ENCODE data around the gene ZBED4. TPM values are rescaled to one million over a fixed set of nuclear protein-coding genes. Genes with fewer than 3 reads are reported as not detected.
A peak's percentile ranks its signal among the peaks of the same experiment; 100 is the strongest.

Gene ZBED4
- total and polyA plus RNA-seq, 5 donors from 2014 or later: 6.1 to 17.1 (median 6.9) TPM

DNA sequence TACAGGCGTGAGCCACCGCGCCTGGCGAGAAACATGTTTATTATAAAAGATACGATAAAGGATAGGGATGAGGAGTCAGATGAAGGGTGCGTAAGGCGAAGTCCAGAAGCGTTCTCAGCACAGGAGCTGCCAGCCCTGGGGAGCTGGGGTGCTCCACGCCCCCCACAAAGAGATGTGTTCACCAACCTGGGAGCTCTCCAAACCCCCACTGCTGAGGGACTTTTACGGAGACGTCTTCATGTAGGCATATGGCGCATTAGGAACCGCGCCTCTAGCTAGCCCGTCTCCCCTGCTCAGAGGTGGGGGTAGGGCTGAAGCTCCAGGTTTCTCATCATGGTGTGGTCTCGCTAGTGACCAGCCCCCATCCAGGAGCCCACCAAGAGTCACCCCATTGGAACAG lies 8.4 kb upstream of the ZBED4 start:
- Histone ChIP-seq H3K9me3 (ENCODE audit: control insufficient read depth in 2 of 2, low read length in 2 of 2) (no peaks in the 10 kb centered on the region), H3K4me1 (ENCODE audit: control insufficient read depth, insufficient read depth, low read length, poor library complexity, severe bottlenecking) (peaks cover 24% of the 10 kb centered on the region), H3K36me3 (ENCODE audit: control insufficient read depth, insufficient read depth, low read length) (no peaks in the 10 kb centered on the region), H3K4me3 (ENCODE audit: low read depth, low read length) (no peak overlapping the region), H3K27ac (ENCODE audit: insufficient read depth, low read length, poor library complexity, severe bottlenecking) (no peak overlapping the region), H3K27me3 (ENCODE audit: control insufficient read depth, insufficient read depth, low read length) (no peaks in the 10 kb centered on the region)
- Mint-ChIP-seq H3K4me3 (peak overlapping the region in 1 of 4 donors; percentile 77), H3K4me1 (peaks cover 0 to 17% (median under 1%) of the 10 kb centered on the region in 4 donors), H3K27ac (no peak overlapping the region), H3K36me3 (no peaks in the 10 kb centered on the region), H3K9me3 (peaks cover 0 to 2% (median 0%) of the 10 kb centered on the region in 7 donors), H3K27me3 (peaks cover 40% of the 10 kb centered on the region)
- no peak for ATAC-seq (ENCODE audit: low read depth in 2 of 2)
- no peak for DNase-seq

DNA sequence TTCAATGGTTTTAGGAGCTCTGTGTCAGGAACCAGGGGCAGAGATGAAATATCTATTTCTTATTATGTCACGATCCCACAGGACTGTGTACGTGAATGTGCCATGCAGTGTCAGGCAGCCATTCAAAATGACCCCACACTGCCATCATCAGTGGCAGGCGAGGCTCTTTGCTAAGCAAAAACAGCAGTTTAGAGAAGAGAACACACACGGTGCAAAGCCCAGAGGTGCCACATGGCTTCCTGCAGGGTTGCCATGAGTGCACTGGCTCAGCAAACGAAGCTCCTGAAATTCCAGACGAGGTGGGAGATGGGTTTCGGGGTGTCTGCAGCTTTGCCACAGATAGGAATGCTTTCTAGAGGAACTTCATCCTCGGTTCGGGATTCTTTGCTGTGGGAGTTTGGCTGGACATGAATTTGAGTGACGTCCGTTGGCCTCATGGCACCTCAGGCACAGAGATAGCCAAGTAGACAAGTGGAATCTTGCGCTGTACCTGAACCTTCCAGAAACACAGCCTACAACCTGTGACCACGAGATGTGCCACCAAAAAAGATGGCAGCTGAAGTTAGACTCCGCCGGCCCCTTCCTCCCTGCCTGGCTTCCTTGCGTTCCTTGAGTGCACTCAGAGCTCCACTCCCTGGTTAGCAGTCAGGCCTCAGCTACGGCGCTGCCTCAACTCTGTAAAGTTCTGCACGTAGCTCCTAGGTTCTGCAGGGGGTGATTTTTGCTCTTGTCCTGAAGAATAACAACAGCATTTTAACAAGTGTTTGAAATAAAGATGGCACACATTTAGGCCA lies 7.8 kb upstream of the ZBED4 start:
- no peak overlapping the region for H3K4me3 ChIP-seq (ENCODE audit: low read depth, low read length)
- Mint-ChIP-seq H3K27ac (peak overlapping the region in 1 of 3 donors; percentile 43), H3K27me3 (peaks cover 43% of the 10 kb centered on the region), H3K4me3 (peak overlapping the region in 2 of 4 donors; percentile 21 to 77), H3K9me3 (peaks cover 0 to 2% (median 0%) of the 10 kb centered on the region in 7 donors), H3K36me3 (no peaks in the 10 kb centered on the region), H3K4me1 (peaks cover 0 to 19% (median 3%) of the 10 kb centered on the region in 4 donors)
- no peak for ATAC-seq (ENCODE audit: low read depth in 2 of 2)
- no peaks in the 10 kb centered on the region for H3K27me3 ChIP-seq (ENCODE audit: control insufficient read depth, insufficient read depth, low read length)
- no peak for DNase-seq
- H3K27ac ChIP-seq (ENCODE audit: insufficient read depth, low read length, poor library complexity, severe bottlenecking): no peak overlapping the region
- H3K4me1 ChIP-seq (ENCODE audit: control insufficient read depth, insufficient read depth, low read length, poor library complexity, severe bottlenecking): peaks cover 30% of the 10 kb centered on the region
- no peaks in the 10 kb centered on the region for H3K36me3 ChIP-seq (ENCODE audit: control insufficient read depth, insufficient read depth, low read length)
- H3K9me3 ChIP-seq (ENCODE audit: control insufficient read depth in 2 of 2, low read length in 2 of 2): no peaks in the 10 kb centered on the region

DNA sequence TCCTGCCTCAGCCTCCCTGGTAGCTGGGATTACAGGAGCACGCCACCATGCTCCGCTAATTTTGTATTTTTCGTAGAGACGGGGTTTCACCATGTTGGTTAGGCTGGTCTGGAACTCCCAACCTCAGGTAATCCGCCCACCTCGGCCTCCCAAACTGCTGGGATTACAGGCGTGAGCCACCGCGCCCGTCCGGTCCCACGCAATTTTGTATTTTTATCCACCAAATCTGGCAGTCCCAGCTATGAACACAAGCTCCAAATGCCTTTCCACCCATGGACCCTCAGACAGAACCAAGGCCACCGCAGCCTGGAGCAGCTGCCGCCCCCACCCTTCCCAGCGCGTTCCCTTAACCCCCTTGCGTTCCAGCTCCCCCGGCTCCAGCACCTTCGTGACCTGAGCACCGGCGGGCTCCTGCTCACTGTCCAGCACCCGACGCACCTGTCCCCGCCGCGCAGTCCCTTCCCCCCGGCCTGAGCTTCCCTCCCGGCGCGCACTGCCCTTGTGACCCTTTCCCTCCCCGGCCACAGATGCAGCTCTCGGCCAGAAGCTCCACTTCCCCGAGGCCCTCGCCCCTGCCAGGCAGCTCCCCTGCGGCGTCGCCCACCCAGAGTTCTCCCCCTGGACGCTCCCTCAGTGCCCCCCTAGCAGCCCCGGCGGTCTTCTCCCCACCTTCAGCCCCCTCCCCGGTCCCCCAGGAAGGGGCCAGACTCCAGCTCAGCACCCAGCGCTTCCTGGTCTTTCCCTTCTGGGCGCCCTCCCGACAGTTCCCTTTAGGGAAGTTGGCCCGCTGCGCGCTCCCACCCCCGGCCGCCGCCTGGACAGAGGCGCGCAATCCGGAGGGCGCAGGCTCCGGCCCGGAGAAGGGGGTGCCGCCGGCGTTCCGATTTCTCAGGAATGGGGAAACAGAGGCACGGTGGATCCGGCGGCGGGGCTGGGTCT lies 5.6 kb upstream of the ZBED4 start:
- H3K36me3 ChIP-seq (ENCODE audit: control insufficient read depth, insufficient read depth, low read length): no peaks in the 10 kb centered on the region
- DNase-seq (no peak), ATAC-seq (ENCODE audit: low read depth in 2 of 2) (no peak)
- Mint-ChIP-seq H3K27me3 (peaks cover 45% of the 10 kb centered on the region), H3K36me3 (peaks cover 3% of the 10 kb centered on the region), H3K9me3 (peaks cover 0 to 2% (median 0%) of the 10 kb centered on the region in 7 donors), H3K4me3 (peak overlapping the region in 3 of 4 donors; percentile 41 to 83 (median 63)), H3K27ac (no peak overlapping the region), H3K4me1 (peaks cover 3 to 36% (median 17%) of the 10 kb centered on the region in 4 donors)
- H3K27me3 ChIP-seq (ENCODE audit: control insufficient read depth, insufficient read depth, low read length): no peaks in the 10 kb centered on the region
- H3K4me1 ChIP-seq (ENCODE audit: control insufficient read depth, insufficient read depth, low read length, poor library complexity, severe bottlenecking): peaks cover 40% of the 10 kb centered on the region
- no peaks in the 10 kb centered on the region for H3K9me3 ChIP-seq (ENCODE audit: control insufficient read depth in 2 of 2, low read length in 2 of 2)
- H3K27ac ChIP-seq (ENCODE audit: insufficient read depth, low read length, poor library complexity, severe bottlenecking): no peak overlapping the region
- no peak overlapping the region for H3K4me3 ChIP-seq (ENCODE audit: low read depth, low read length)

DNA sequence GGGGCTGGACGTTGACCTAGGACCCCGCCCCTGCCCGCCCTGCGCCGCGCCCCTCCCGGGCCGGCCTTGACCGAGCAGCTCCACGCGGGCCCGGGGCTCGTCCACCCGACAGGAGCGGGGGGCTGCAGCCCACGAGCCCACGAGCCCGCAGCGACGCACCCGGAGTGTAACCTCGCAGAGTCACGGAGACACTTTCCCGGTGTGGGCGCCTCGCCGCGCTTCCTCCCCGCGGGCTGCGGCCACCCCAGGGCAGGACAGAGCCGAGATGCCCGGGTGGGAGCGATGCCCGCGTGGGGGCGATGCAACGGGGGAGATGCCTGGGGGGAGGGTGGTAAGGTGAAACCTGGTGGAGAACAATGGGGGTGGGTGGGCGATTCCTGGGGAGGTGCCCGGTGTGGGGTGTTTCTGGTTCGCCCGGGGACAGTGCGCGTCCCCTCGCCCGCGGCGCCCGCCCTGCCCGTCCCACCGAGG lies 4.9 kb upstream of the ZBED4 start:
- Histone ChIP-seq H3K4me3 (ENCODE audit: low read depth, low read length) (no peak overlapping the region), H3K27ac (ENCODE audit: insufficient read depth, low read length, poor library complexity, severe bottlenecking) (no peak overlapping the region)

DNA sequence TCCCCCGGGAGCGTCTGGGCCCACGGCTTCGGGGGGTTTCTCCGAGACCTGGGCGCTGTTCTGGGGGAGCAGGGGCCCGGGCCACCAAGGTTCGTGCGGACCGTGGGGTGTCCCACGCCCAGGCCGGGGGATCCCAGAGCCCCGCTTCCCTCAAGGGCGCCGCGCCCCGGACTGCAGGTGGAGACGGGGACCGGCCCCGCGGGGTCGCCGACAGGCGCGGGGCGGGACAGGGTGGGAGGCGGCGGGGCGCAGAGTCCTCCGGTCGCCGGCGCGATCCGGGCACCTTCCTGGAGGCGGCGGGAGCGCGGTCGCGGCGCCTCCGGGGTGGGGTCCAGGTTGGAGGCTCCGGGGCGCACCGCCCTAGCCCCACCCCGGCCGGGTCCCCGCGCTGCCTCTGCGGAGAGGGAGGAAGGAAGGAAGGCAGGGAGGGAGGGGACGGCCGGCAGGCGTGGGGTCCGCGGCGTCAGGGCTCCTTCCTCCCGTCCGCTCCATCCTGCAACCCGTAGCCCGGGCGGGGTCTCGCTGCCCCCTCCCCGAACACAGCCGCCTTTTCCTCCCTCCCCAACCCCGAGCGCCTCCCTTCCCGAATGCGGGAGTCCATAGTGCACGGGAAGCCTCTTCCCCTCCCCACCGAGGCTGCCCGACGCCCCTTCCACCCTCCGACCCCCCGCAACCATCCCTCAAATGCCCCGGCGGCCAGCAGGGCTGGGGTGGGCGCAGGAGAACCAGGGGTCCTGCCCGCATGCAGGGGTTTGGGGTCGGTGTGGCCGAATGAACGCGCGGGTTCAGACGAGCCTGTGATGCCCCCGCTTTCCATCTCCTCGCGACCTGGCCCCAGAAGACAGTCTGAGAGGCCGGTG lies 4.3 kb upstream of the ZBED4 start:
- DNase-seq: peak in 1 of 3 donors; percentile 51
- Mint-ChIP-seq H3K9me3 (peaks cover 0 to 2% (median 0%) of the 10 kb centered on the region in 7 donors), H3K27me3 (peaks cover 46% of the 10 kb centered on the region)

More for the DNA sequence above, 4.9 kb upstream of the ZBED4 start:
- Histone ChIP-seq H3K36me3 (ENCODE audit: control insufficient read depth, insufficient read depth, low read length) (no peaks in the 10 kb centered on the region), H3K4me1 (ENCODE audit: control insufficient read depth, insufficient read depth, low read length, poor library complexity, severe bottlenecking) (peaks cover 42% of the 10 kb centered on the region), H3K9me3 (ENCODE audit: control insufficient read depth in 2 of 2, low read length in 2 of 2) (no peaks in the 10 kb centered on the region), H3K27me3 (ENCODE audit: control insufficient read depth, insufficient read depth, low read length) (no peaks in the 10 kb centered on the region)
- Mint-ChIP-seq H3K36me3 (peaks cover 3% of the 10 kb centered on the region), H3K27me3 (peaks cover 45% of the 10 kb centered on the region), H3K9me3 (peaks cover 0 to 2% (median 0%) of the 10 kb centered on the region in 7 donors), H3K4me1 (peaks cover 3 to 36% (median 17%) of the 10 kb centered on the region in 4 donors), H3K27ac (no peak overlapping the region), H3K4me3 (no peak overlapping the region)
- DNase-seq (no peak), ATAC-seq (ENCODE audit: low read depth in 2 of 2) (no peak)

DNA sequence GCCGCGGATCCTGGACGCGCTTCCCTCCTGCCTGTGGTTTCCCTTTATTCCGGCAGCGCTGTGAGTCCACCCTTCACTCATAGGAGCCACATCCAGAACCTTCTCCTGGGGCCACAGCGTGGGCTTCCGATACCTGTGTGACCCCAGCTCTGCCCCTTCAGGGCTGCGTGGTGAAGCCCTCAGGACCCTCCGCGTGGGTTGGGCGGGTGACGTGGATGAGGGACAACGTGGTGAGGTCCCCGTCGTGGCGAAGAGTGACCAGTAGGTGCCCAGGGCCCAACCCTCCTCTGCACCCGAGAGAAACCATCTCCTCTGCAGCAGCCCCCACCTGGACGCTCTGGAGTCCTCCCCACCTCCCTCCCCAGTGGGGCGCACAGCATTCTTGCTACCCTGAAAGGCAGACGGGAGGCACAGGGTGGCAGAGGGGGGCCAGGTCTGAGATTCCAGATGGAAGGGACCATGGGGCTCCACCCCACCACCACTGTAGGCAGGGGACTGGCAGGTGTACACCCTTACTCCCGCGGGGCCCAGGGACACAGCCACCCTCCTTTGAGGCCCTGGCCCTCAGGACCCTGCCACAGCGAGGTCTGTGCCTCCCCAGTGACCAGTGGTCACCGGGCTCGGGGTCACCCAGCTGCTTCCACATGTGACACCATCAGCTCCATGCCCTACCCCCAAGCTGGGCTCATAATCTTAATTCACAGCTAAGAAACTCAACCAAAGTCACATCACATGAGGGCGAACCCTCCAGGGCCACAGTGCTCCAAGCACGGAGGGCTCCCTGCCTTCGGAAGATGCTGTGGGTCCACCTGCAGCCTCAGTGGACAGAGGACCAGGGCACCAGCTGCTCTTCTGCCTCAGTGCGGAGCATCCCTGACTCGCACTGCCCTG lies 3.4 kb upstream of the ZBED4 start:
- H3K27ac Mint-ChIP-seq: no peak overlapping the region
- no peak for DNase-seq
- no peaks in the 10 kb centered on the region for H3K27me3 ChIP-seq (ENCODE audit: control insufficient read depth, insufficient read depth, low read length)

More for the DNA sequence above, 4.3 kb upstream of the ZBED4 start:
- no peak for ATAC-seq (ENCODE audit: low read depth in 2 of 2)
- Histone ChIP-seq H3K4me3 (ENCODE audit: low read depth, low read length) (no peak overlapping the region), H3K36me3 (ENCODE audit: control insufficient read depth, insufficient read depth, low read length) (no peaks in the 10 kb centered on the region), H3K27ac (ENCODE audit: insufficient read depth, low read length, poor library complexity, severe bottlenecking) (no peak overlapping the region), H3K9me3 (ENCODE audit: control insufficient read depth in 2 of 2, low read length in 2 of 2) (no peaks in the 10 kb centered on the region), H3K27me3 (ENCODE audit: control insufficient read depth, insufficient read depth, low read length) (no peaks in the 10 kb centered on the region), H3K4me1 (ENCODE audit: control insufficient read depth, insufficient read depth, low read length, poor library complexity, severe bottlenecking) (peaks cover 45% of the 10 kb centered on the region)
- Mint-ChIP-seq H3K4me1 (peaks cover 3 to 36% (median 18%) of the 10 kb centered on the region in 4 donors), H3K4me3 (peak overlapping the region; percentile 52 to 94 (median 78)), H3K36me3 (peaks cover 3% of the 10 kb centered on the region), H3K27ac (no peak overlapping the region)

More for the DNA sequence above, 3.4 kb upstream of the ZBED4 start:
- ATAC-seq (ENCODE audit: low read depth in 2 of 2): no peak
- peaks cover 3% of the 10 kb centered on the region for H3K36me3 Mint-ChIP-seq
- H3K9me3 Mint-ChIP-seq: peaks cover 0 to 2% (median 0%) of the 10 kb centered on the region in 7 donors
- H3K4me3 ChIP-seq (ENCODE audit: low read depth, low read length): no peak overlapping the region
- no peaks in the 10 kb centered on the region for H3K36me3 ChIP-seq (ENCODE audit: control insufficient read depth, insufficient read depth, low read length)
- peaks cover 54% of the 10 kb centered on the region for H3K4me1 ChIP-seq (ENCODE audit: control insufficient read depth, insufficient read depth, low read length, poor library complexity, severe bottlenecking)
- peaks cover 10 to 44% (median 27%) of the 10 kb centered on the region in 4 donors for H3K4me1 Mint-ChIP-seq
- no peaks in the 10 kb centered on the region for H3K9me3 ChIP-seq (ENCODE audit: control insufficient read depth in 2 of 2, low read length in 2 of 2)
- peaks cover 42% of the 10 kb centered on the region for H3K27me3 Mint-ChIP-seq
- no peak overlapping the region for H3K27ac ChIP-seq (ENCODE audit: insufficient read depth, low read length, poor library complexity, severe bottlenecking)
- H3K4me3 Mint-ChIP-seq: peak overlapping the region; percentile 52 to 94 (median 78)

All from CD4-positive, CD25-positive, alpha-beta regulatory T cell (primary cell).